Fibroblast of pulmonary artery (primary cell): ENCODE measurements around the gene LRPPRC.

ENCODE experiments used
- DNase-seq: peaks from one replicate; pipeline ENCODE4 v3.0.0-alpha.2; 2010; ENCODE audit warnings: low read depth
- H3K4me3 ChIP-seq: replicated peaks from 2 replicates; pipeline ENCODE4 v1.5.1; 2011; ENCODE audit warnings: low read depth, mild to moderate bottlenecking, control low read depth, low read length, moderate library complexity
- CTCF ChIP-seq: IDR thresholded peaks from 2 replicates; pipeline ENCODE4 v1.5.1; 2011; ENCODE audit warnings: mild to moderate bottlenecking, control low read depth, low read length, inconsistent platforms; ENCODE audit errors: missing control alignments

Gene LRPPRC

GRCh38 chr2:43851011-43851980, 144.5 kb downstream of the LRPPRC start:
- no peak for DNase-seq
- no peak overlapping the region for H3K4me3 ChIP-seq
- TF ChIP-seq CTCF: no peak

- no peak for DNase-seq
- no peak overlapping the region for H3K4me3 ChIP-seq
- no peak for TF ChIP-seq CTCF
These were observed 147.6 kb downstream of the LRPPRC start for GRCh38 chr2:43848214-43848613.

- TF ChIP-seq CTCF: no peak
- H3K4me3 ChIP-seq: no peak overlapping the region
- DNase-seq: no peak
These were observed 149.5 kb downstream of the LRPPRC start for GRCh38 chr2:43846140-43846793.

GRCh38 chr2:43845181-43845580, 150.6 kb downstream of the LRPPRC start:
- TF ChIP-seq CTCF: no peak
- no peak for DNase-seq
- H3K4me3 ChIP-seq: no peak overlapping the region

GRCh38 chr2:43842866-43843226, 152.9 kb downstream of the LRPPRC start:
- TF ChIP-seq CTCF: no peak
- H3K4me3 ChIP-seq: no peak overlapping the region
- DNase-seq: no peak

GRCh38 chr2:43841949-43842865, 153.6 kb downstream of the LRPPRC start:
- no peak for DNase-seq
- TF ChIP-seq CTCF: no peak

More at GRCh38 chr2:43841949-43842865, 153.6 kb downstream of the LRPPRC start:
- H3K4me3 ChIP-seq: no peak overlapping the region
